HG03571 (cell line): ENCODE measurements around the gene MYCBPAP.

Experiments
- ATAC-seq: cut with Tn5 transposase; IDR thresholded peaks from one replicate; pipeline ENCODE4 v1.9.1; 2021; ENCODE audit not compliant: unreplicated experiment

The MYCBPAP gene

GRCh38 chr17:50568659-50569058, 60.4 kb downstream of the MYCBPAP start:
- ATAC-seq, result no peak

DNA sequence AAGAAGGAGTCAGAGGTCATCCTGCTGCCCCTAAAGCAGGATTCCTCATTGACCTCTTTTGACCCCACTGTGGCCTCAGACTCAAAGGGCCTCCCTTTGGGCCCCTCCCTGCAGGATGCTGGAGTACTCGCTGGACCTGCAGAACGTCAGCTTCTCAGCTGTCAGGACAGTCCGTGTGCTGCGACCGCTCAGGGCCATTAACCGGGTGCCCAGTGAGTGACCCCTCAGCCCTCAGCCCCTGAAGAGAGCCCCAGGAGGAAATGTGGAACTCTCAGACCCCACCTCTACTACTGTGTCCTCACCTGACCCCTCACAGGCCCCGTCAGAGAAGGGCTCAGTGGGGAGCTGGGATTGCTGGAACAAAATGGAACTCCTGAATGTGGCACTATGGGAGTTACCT, 61.4 kb downstream of the MYCBPAP start:
- no peak for ATAC-seq

DNA sequence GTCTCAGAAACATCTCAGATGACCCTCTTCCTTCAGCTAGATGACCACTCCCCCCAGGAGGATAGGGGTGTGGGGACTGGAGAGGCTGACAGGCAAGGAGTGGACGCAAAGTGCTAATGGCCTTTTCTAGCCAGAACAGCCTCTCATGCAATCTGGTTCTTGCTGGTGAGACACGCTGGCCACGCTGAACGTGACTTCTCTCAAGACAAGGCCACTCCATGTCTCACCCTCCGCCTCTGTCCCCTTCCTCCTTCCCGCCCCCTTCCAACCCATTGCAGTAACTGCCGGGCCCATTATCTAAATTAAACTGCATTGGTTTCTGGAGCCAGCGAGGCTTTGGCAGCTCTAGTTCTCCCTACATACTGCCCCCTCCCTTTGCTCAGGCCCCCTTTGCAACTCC, 61.8 kb downstream of the MYCBPAP start:
- no peak for ATAC-seq

DNA sequence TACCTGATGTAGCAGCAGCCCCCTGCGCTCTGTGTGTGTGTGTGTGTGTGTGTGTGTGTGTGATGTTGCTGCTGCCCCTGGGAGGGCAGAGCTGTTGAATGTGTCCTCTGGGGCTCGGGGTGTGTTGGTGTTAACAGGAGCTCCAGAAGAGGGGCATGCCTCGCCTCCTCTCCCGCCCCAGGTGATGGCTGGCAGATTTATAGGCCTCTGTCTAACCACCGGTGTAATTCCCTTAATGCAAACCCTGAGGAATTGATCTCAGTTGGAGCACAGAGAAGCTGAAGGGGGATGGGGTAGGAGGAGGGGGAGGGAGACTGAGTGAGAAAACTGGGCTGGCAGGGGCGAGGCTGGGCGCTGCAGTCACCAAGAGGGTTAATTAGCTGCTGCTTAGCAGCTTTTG, 62.3 kb downstream of the MYCBPAP start:
- ATAC-seq, result no peak

- no peak for ATAC-seq
Measured at GRCh38 chr17:50571681-50572080, 63.4 kb downstream of the MYCBPAP start.

GRCh38 chr17:50572541-50572940, 64.3 kb downstream of the MYCBPAP start:
- no peak for ATAC-seq

DNA sequence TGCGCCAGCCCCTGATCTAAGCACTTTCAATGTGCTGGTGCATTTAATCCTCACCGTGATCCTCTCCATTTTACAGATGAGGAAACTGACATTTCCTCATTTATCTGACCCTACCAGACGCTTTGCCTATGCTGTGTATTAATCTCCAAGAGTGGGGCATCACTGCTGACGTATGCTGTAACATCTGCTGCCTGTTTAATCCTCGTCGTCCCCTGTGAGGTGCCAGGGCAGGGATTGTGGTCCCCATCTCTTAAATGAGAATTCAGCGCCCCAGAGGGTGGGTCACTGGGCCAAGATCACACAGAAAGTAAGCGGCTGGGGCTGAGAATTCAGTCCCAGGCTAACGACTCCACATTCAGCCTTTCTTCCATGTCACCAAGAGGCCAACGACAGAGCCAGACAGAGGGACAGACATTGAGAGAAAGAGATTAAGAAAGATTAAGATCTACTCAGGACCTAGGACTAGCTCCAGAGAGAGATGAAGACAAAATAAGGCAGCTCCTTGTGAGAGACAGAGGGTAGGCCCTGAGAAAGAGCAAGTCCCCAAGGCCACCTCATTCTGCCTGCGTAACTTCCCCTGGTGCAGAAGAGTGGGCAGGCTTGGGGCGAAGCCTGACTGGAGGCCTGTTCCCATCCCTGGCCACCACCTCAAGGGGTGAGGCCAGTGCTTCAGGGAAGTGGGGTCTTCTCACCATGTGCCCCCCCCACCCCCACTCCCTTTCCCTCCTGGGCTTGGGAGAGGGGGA, 65.8 kb downstream of the MYCBPAP start:
- ATAC-seq, result no peak

DNA sequence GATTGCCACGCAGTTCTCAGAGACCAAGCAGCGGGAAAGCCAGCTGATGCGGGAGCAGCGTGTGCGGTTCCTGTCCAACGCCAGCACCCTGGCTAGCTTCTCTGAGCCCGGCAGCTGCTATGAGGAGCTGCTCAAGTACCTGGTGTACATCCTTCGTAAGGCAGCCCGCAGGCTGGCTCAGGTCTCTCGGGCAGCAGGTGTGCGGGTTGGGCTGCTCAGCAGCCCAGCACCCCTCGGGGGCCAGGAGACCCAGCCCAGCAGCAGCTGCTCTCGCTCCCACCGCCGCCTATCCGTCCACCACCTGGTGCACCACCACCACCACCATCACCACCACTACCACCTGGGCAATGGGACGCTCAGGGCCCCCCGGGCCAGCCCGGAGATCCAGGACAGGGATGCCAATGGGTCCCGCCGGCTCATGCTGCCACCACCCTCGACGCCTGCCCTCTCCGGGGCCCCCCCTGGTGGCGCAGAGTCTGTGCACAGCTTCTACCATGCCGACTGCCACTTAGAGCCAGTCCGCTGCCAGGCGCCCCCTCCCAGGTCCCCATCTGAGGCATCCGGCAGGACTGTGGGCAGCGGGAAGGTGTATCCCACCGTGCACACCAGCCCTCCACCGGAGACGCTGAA, 67.5 kb downstream of the MYCBPAP start:
- no peak for ATAC-seq

DNA sequence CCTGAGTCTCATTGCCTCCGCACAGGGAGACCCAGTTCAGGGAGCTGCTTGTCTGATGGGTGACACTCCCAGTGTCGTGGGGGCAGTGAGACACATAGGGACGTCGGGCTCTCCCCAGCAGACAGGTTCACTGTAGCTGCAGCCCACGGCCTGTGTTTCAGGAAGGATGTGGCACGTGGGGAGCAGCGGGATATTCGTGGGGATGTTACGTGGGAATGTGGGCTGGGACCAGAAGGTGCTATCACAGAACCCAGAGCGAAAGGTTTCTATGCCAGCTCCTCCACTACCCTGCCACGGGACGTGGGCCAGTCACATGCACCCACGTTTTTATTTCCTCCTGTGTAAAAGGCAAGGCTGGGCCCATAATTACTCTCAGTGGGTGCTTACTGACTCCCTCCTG, 68.6 kb downstream of the MYCBPAP start:
- ATAC-seq, result no peak

- ATAC-seq, result no peak
Measured at GRCh38 chr17:50577451-50577954, 69.3 kb downstream of the MYCBPAP start.

DNA sequence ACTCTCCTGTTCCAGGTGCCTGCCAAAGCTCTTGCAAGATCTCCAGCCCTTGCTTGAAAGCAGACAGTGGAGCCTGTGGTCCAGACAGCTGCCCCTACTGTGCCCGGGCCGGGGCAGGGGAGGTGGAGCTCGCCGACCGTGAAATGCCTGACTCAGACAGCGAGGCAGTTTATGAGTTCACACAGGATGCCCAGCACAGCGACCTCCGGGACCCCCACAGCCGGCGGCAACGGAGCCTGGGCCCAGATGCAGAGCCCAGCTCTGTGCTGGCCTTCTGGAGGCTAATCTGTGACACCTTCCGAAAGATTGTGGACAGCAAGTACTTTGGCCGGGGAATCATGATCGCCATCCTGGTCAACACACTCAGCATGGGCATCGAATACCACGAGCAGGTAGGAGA, 69.9 kb downstream of the MYCBPAP start:
- ATAC-seq, result no peak

- no peak for ATAC-seq
Measured at GRCh38 chr17:50579399-50579798, 71.2 kb downstream of the MYCBPAP start.

GRCh38 chr17:50580646-50581045, 72.4 kb downstream of the MYCBPAP start:
- no peak for ATAC-seq
